Fibroblast of upper back skin (primary cell): ENCODE measurements around the gene RNU1-3.
"Not testable (repeated sequence)": the region's sequence is repeated elsewhere in the genome, so short reads cannot be mapped to it uniquely, and the experiment has no call there.

Experiments used
- DNase-seq: peaks from one replicate; pipeline ENCODE4 v3.0.0-alpha.2; 2013

RNU1-3 gene

DNA sequence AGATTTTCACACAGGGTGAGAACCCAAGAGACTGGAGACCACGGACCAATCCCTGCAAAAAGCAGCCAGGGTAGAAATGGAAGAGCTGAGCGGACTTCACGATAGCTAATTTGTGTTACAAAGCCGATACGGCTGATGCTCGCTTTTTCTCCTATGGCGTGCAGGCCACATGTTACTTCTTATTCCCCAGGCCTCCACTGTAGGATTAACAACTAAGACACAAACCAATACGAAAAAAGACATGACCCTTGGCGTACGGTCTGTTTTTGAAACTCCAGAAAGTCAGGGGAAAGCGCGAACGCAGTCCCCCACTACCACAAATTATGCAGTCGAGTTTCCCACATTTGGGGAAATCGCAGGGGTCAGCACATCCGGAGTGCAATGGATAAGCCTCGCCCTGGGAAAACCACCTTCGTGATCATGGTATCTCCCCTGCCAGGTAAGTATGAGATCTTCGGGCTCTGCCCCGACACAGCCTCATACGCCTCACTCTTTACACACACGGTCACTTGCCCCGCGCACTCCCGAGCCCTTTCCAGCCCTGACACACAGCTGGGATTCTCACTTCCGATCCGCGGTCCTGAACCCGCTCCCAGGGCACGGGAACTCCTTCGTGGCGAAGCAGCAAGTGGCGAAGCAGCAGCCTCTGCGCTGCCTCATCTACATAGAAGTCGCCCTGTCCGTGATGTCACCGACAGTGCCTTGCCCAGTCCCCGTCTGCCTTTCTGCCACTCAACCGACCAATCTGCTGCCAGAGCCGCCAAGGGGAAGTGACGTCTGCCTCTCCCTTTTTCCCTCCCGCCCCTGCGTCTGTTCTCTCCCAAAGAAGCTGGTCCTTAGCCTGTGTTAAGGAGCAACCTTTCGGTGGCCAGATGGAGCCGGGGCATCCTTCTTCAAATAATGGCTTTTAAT, at the start of gene RNU1-3:
Gene RNU1-3 (minus strand): TSS at position 447 of the 912 bp plus-strand sequence.
- not testable (repeated sequence) for DNase-seq

DNA sequence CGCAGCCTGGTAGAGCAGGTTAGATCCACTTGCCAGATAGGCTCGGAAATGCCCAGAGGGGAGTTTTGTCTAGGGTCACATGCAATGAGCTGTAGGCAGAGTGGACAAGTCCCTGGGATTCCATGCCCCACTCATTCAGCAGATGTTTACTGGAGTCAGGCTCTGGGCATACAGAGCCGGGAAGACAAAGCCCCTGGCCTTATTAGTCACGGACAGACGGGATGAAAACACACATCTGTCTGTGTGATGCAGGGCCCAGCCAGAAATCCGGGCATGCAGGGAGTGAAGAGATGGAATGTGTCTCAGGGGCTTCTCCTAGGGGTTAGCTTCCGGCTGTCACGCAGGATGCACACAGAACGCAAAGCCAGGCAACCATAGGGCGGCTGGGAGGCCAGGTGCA, 46.7 kb upstream of the RNU1-3 start:
- DNase-seq, result not testable (repeated sequence)

DNA sequence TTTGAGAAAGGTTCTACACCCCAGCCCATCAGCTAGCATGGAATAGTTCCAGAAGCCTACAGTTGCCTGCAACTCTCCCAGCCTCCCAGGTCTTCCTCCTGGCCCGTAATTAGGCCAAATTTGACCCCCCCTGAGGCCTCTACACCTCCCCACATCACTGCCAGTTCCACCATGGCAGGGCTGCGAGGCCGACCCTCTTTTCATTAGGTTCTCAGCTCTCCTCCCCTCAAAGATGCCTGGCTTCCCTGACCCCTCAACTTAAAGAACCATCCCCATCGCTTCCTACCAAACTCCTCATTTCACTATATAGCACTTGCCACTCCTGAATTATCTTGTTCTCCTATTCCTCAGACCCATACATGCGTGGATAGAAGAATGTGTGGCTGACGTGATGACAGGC, 46.2 kb upstream of the RNU1-3 start:
- not testable (repeated sequence) for DNase-seq

DNA sequence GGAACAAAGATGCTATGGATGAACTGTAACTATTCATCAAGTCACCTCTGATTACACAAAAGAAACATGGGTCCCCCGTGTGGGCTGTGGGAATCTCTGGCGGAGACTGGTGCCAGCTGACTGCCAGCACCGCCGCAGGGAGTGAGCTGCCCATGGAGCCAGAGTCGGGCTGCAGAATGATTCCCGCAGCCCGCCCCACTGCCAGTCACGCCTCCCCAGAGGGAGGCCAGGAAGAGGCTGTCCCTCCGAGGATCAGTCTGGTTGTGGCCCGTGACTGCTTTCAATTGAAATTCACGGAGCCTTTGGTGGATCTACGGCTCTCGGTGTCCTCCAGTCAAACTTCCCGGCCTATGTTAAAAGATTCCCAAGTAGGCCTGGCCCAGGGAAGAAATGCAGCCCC, 45.8 kb upstream of the RNU1-3 start:
- DNase-seq, result not testable (repeated sequence)

DNA sequence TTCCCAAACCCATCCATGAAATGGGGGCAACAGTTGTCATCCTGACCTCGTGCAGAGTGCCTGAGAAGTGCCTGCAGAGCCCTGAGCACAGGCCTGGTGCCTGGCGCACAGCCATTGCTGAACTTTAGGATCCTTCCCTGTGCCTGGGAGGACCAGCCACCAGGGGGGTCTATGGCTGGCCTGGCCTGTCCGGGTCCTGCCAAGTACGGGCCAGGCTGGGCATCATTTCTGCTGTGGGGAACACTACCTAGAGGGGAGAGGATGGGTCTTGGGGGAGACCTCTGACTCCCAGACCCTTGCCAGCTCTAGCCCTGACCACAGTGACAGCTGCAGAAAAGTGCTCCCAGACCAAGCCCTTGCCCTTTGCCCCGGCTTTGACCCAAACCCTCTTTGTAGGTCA, 45.4 kb upstream of the RNU1-3 start:
- DNase-seq, result not testable (repeated sequence)

DNA sequence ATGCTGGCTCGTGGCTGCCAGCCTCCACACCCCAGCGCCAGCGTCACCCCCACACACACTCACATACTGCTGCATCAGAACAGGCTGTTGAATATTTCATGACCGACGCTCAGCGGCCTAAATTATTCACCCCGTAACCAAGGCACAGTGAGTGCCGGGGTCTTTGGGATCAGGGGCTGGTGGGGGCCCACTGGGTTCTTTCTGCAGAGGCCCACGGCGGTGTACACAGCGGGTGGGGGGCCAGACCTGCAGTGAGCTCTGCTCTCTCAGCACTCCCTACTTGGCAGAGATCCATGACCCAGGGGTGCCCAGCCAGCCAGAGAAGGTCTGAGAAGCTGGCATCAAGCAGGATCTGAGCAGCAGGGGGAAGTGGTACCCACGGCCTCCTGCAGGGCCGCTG, 43.9 kb upstream of the RNU1-3 start:
- not testable (repeated sequence) for DNase-seq

DNA sequence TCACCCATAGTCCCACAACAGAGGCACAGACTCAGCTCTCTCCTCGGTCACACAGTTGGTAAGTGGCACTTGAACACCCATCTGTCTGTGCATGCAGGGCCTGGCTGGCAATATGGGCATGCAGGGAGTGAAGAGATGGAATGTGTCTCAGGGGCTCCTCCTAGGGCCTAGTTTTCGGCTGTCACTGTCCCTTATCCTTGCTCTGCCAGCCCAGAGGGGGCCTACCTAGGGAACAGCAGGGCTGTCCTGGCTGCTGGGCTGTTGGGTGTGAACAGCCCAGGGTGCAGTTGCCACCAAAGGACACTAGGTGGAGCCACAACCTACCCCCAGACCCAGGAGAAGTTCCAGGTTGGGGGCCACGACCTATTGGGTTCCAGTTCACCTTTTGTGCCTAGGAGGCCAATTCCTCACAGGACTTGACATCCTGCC, 42.9 kb upstream of the RNU1-3 start:
- DNase-seq, result not testable (repeated sequence)

DNA sequence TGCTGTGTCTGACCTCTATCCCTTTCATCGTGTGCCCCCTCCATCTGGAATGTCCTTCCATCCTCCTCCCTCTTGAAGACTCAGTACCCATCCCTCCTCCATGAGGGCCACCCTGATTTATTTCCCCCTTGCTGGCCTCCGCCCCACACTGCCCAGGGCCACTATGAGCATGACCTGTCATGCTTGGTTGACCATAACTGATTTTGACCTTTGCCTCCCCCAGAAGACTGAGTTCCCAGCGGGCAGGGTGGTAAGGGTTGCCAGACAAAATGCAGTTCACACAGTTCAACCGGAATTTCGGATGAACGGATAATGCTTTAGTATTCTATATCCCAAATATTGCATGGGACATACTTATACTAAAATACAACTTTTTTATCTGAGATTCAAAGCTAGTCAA, 42.0 kb upstream of the RNU1-3 start:
- DNase-seq, result not testable (repeated sequence)

DNA sequence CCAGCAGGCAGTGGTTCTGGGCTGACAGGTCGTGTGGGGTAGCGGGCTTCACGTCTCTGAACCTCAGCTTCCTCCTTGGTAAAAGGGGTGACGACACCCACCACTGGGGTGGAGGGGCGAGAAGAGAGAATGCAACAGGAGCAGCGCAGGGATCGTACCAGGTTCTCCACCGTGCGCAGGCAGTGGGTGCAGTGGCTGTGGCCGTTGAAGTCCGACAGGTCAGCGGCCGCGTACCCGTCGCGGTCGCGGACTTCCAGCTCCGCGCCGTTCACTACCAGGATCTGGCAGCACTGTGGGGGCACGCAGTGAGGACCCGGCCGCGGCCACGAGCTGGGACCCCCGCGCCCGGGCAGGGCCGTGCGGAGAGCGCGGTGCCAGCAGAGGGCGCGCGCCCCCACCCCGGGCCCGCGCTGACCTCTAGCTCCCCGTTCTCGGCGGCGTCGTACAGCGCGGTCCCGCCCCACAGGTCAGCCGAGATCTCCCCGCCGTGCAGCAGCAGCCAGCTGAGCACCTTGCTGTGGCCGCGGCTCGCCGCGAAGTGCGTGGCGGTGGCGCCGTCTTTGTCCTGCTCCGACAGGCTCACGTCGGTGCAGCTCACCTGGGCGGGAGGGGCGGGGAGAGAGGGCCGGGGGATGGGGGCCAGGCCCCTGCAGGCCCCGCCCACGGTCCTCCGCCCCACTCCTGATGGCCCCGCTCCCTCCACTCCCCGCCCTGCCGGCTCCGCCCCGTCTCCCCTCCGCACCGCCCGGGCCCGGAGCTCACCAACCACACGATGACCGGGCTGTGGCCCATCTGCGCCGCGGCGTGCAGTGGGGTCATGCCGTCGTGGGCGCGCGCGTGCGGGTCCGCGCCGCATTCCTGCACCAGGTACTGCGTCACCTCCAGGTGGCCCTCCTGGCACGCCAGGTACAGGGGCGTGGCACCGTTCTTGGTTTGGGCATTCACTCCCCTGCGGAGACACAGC, 40.7 kb upstream of the RNU1-3 start:
- not testable (repeated sequence) for DNase-seq

DNA sequence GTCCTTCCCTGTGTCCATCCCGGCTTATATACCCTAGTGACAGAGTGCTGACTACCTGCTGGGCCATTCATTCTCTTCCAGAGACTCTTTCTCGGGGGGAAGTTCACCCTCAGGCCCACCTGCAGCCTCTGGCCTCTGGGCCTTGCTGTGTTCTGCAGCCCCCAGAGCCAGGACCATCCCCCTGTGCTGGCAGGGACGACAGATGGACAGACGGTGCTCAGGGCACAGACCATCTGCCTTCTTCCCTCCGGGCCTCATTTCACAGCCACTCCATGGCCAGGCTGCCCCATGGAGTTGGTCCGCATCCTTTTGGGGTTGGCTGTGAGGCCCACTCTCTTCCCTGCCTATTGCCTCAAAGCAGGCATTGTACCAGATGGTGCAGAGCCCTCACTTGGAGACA, 39.6 kb upstream of the RNU1-3 start:
- not testable (repeated sequence) for DNase-seq

DNA sequence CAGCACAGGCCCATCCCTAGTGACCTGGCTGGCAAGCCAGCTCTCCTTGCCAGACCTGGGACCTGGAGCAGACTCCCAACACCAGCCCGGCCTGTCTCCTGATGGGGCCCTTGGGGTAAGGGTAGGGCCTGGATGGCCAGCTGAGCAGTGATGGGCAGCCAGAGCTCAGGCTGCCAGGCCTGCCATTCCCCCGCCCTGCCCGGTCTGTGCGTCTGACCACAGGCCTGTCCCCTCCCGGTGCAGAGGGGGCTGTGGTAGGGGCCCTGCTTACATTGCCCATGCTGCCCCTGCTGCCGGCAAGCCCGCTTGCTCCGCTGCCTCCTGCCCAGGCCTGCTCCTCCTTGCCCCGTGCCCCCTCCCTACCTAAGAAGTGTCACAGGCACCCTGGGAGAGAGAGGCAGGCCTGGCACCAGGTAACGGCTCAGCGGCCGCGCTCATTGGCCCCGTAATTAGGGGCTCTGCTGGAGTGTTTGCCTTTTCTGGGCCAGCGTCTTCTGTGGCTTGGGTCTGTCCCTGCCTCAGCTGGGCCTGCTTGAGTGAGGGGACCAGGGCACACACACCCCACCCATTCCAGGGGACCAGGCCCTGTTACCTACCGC, 37.9 kb upstream of the RNU1-3 start:
- DNase-seq, result not testable (repeated sequence)

DNA sequence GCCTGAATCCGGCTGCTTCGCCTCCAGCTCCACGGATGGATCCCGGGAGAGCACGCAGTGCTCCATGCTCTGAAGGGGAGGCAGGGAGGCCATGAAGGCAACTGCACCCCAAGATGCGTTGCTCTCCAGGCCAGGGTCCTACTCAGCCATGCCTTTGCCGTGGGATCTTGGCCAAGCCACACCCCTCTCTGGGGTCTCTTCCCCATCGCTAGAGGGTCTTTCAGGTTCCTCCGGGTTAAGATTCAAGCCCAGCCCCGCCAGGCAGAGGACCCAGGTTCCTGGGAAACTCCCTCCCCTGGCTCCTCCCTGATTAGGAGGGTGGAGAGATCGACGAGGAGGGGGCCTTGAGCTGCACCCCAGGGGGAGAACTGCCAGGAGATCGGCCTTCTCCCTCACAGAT, 37.3 kb upstream of the RNU1-3 start:
- DNase-seq, result not testable (repeated sequence)

DNA sequence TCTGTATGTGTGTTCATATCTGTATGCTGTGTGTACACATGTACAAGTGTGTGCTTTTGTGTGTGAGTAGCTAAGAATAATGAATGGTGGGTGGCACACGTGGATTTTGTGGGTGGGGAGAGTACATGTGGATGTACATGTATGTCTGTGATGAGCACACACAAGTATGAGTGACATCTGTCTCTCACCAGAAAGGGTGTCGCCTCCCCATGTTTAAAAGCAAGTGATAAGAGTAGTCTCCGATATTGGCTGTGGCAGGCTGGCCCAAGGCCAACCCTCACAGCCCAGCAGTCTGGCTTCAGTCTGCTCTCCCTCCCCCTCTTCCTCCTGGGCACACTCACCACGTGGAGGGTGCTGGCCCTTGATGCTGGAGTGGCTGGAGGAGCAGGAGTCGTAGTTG, 36.9 kb upstream of the RNU1-3 start:
- not testable (repeated sequence) for DNase-seq

DNA sequence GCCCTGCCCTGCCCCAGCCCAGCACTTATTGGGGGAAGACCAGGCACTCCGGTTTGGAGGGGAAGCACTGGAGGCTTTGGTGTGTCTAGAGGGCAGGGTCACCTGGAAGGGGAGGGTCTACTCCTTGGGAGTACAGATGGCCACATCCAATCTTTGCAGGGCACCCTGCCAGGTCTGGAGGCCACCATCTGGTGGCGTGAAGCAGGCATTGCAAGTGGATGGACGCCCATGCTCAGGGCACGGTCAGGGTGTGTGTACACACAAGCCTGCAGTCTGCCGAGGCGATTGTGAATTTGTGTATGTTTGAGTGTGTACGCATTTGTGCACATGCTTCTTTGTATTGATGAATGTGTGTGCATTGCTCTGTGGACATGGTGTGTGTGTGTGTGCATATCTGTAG, 36.4 kb upstream of the RNU1-3 start:
- not testable (repeated sequence) for DNase-seq

DNA sequence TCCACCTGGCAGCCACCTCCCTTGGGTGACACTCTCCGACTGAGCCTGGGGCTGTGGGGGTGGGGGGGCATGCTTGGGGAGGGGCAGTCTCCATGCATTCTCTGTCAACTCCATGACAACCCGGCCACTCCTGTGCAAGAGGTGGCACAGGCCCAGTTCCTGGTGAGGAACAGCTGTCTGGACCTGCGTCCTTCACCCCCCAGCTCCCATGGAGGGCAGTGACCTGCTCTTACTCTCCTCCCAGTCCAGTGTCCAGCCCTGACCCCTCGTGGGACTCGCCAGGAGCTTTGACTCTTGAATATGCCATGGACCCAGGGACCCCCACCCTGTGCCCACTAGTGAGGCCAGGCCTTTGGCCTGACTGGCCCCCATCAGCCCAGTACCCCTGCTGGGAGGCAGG, 35.5 kb upstream of the RNU1-3 start:
- DNase-seq, result not testable (repeated sequence)

DNA sequence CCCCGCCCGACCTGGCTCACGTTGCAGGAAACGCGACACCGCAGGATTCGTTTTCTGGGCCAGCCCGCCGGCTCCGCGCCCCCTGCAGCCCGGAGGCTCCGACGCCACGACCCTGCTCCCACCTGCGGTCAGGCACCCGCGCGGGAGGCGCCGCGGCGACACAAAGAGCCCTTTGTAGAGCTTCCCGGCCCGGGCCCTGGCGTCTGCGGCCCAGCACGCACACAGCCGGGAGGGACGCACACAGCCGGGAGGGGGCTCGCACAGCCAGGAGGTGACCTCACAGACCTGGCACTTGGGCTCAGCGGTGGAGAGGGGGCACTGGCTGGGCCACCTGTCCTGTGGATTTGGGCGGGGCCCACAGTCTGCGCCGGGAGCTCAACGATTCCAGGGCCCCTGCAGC, 34.4 kb upstream of the RNU1-3 start:
- not testable (repeated sequence) for DNase-seq

DNA sequence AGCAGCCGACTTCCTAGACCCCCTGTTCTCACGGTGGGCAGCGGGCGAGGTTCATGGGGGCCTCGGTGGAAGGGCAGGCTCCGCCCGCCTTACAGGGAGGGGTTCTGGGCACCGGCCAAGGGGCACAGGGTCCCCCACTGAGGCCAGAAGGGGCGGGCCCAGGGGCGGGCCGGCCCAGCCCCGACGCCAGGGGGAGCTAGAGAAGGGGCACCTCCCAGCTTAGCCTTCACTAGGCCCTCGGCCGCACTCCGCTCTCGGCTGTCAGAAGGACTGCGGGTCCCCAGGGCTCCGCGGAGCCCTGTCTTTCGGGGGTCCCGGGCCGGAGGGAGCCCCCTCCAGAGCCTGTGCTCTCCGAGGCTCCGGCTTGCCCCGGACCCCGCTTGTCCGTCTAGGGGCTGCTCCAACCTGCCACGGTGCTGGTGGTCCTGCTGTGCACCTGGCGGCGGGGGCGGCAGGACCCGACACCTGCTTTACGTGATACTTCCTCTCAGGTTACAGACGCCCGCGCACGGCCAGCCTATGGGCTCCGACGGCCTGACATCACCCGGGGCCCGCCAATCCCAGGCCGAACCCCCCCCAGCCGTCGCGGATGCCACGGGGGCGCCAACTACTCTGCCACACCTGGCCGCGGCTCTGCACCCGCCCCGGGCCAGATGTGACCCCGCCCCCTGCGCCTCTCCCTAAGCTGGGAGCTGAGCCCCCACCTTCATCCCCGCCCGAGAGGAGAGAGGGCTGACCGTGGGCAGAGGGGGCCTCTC, 33.6 kb upstream of the RNU1-3 start:
- not testable (repeated sequence) for DNase-seq

DNA sequence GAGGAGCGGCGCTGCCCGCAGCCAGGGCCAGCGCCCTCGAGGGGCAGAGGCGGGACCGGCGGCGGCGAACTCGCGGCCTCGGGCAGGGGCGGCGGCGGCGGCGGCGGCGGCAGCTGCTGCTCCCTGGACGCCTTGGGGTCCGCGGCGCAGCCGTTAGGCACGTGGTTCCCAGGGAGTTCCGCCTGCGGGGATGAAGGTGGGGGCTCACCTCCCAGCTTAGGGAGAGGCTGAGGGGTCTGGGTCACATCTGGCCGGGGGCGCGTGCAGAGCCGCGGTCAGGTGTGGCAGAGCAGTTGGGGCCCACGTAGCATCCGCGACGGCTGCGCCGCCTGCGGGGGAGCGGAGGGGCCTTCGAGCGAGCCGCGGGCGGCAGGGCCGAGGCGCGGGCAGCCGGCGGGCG, 32.7 kb upstream of the RNU1-3 start:
- DNase-seq, result not testable (repeated sequence)

DNA sequence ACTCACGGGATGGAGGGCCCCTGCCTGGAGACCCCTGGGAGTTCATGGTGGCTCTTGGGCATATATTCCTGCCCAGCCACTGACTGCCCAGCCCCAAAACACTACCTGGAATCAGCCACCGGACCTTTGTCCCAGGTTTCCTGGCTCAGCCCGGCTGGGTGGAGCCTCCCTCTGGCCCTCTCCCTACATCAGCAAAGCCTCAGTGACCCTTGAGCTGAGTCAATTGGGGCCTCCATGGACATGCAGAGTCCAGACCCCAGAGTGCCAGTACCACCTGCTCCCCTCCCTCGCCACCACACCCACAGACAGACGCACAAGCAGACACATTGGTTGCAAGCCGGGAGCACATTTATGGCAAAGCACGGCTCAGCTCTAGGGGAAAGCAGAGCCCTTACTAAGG, 30.4 kb upstream of the RNU1-3 start:
- not testable (repeated sequence) for DNase-seq

DNA sequence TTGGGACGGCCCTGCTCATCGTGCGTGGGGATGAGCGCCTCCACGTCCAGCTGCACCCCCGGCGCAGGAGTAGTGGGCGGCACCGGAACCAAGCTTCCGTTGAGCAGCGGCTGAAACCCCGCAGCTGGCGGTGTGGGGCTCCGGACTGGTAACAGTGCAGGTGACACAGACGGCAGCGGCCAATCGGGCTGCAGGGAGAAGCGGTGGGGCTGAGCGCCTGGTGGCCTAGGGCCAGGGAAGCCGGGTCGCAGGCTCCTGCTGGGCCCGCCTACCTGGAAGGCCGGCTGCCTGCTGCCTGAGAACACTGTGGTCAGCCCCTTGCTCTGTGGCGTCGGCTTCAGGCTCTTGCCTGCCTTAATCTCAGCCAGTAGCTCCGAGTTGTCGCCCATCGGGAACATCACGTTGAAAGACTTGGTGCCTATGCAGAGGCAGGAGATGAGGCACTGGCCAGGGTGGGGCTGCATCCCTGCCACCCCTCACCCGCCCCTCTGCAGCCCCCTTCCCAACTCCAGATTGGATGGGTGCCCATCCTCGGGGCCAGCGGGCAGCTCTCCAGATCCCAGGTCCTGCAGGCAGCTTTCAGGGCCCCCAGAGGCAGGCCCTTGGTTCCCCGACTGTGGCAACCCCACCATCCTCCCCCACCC, 29.9 kb upstream of the RNU1-3 start:
- DNase-seq, result not testable (repeated sequence)

DNA sequence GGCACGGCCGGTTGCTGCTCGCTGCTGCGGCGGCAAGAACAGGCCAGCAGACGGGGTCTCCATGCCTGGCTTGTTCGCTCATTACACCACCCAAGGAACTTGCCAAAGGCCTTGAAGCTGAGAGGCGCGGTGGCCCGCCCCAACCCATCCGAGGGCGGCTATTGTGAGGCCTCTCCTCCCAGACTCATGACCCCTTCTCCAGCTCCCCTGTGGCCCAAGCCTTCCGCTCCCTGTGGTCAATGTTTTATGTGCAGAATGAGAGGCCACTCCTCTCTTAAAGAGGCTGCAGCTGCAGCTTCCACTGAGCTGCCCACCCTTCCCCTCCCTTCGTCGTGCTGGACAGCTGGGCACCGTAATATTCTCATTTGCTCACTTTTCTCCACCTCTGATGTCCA, 27.6 kb upstream of the RNU1-3 start:
- DNase-seq, result not testable (repeated sequence)
